ENCODE data around the gene PSMD2.

GRCh38 chr3:184311633-184312032 is 12.6 kb downstream of the PSMD2 start:
- TF ChIP-seq CTCF (IDR thresholded peaks at IDR 0.05) (no peak), POLR2AphosphoS5 (IDR thresholded peaks at IDR 0.05; ENCODE audit: low read depth, low read length) (no peak), REST (IDR thresholded peaks at IDR 0.05; ENCODE audit: insufficient read depth in 1 of 2, low read depth in 2 of 2, low read length in 1 of 2) (no peak), TCF7L2 (IDR thresholded peaks at IDR 0.05; ENCODE audit: low read depth, low read length) (no peak), SIN3A (IDR thresholded peaks at IDR 0.05; ENCODE audit: borderline replicate concordance, insufficient read depth, low read depth, low read length) (no peak)

Measured in Panc1 (cell line).